H9 (cell line): ENCODE results near the gene PCNX4. TPM values are rescaled to one million over a fixed set of nuclear protein-coding genes. Genes with fewer than 3 reads are reported as not detected.

ENCODE experiments used
- DNase-seq: peaks from one replicate; pipeline ENCODE4 v3.0.0-alpha.2; 2017
- H2AFZ ChIP-seq: one replicate; pipeline ENCODE4 v1.6.1; 2013; ENCODE audit warnings: mild to moderate bottlenecking, low read length, control low read depth, moderate library complexity
- H2AK5ac ChIP-seq: 2 replicates; pipeline ENCODE4 v1.6.1; 2013; ENCODE audit warnings: low read length, control low read depth, mixed read lengths; ENCODE audit not compliant: insufficient read length
- H2BK120ac ChIP-seq: one replicate; pipeline ENCODE4 v1.6.1; 2013; ENCODE audit warnings: low read depth, mild to moderate bottlenecking, low read length, control low read depth, inconsistent platforms; ENCODE audit not compliant: poor library complexity, severe bottlenecking
- H2BK12ac ChIP-seq: 2 replicates; pipeline ENCODE4 v1.6.1; 2013; ENCODE audit warnings: low read length, control low read depth, mixed read lengths, low read depth; ENCODE audit not compliant: insufficient read length
- H2BK15ac ChIP-seq: 2 replicates; pipeline ENCODE4 v1.6.1; 2013; ENCODE audit warnings: low read depth, low read length, control low read depth
- H2BK20ac ChIP-seq: one replicate; pipeline ENCODE4 v1.6.1; 2013; ENCODE audit warnings: low read depth, mild to moderate bottlenecking, low read length, control low read depth, inconsistent platforms; ENCODE audit not compliant: poor library complexity, severe bottlenecking
- H2BK5ac ChIP-seq: 2 replicates; pipeline ENCODE4 v1.6.1; 2013; ENCODE audit warnings: low read length, control low read depth, mixed read lengths; ENCODE audit not compliant: insufficient read length
- H3K14ac ChIP-seq: 2 replicates; pipeline ENCODE4 v1.6.1; 2013; ENCODE audit warnings: low read length, control low read depth; ENCODE audit not compliant: insufficient read depth
- H3K18ac ChIP-seq: 2 replicates; pipeline ENCODE4 v1.6.1; 2013; ENCODE audit warnings: low read depth, mild to moderate bottlenecking, mixed read lengths, low read length, control low read depth; ENCODE audit not compliant: insufficient read length
- H3K23ac ChIP-seq: 2 replicates; pipeline ENCODE4 v1.6.1; 2013; ENCODE audit warnings: low read length, control low read depth, mixed read lengths, low read depth; ENCODE audit not compliant: insufficient read length
- H3K23me2 ChIP-seq: 2 replicates; pipeline ENCODE4 v1.6.1; 2013; ENCODE audit warnings: low read depth, mild to moderate bottlenecking, mixed read lengths, low read length, control low read depth; ENCODE audit not compliant: insufficient read length, poor library complexity, severe bottlenecking
- H3K27ac ChIP-seq: 2 replicates; pipeline ENCODE4 v1.5.1; 2013; ENCODE audit warnings: low read length, control low read depth, mixed read lengths, low read depth; ENCODE audit not compliant: insufficient read length
- H3K27me3 ChIP-seq: 2 replicates; pipeline ENCODE4 v1.6.1; 2013; ENCODE audit warnings: low read length, control low read depth, inconsistent platforms; ENCODE audit not compliant: insufficient read depth
- H3K4ac ChIP-seq: 2 replicates; pipeline ENCODE4 v1.6.1; 2013; ENCODE audit warnings: low read depth, mild to moderate bottlenecking, control low read depth, inconsistent platforms, low read length, moderate library complexity
- H3K4me1 ChIP-seq: 2 replicates; pipeline ENCODE4 v1.6.1; 2013; ENCODE audit warnings: low read length, control low read depth, inconsistent platforms; ENCODE audit not compliant: insufficient read depth
- H3K4me2 ChIP-seq: 2 replicates; pipeline ENCODE4 v1.6.1; 2013; ENCODE audit warnings: low read length, control low read depth, mixed read lengths; ENCODE audit not compliant: insufficient read length, insufficient read depth
- H3K56ac ChIP-seq: 2 replicates; pipeline ENCODE4 v1.6.1; 2013; ENCODE audit warnings: low read depth, mild to moderate bottlenecking, mixed read lengths, low read length, control low read depth; ENCODE audit not compliant: insufficient read length
- H3K79me1 ChIP-seq: 2 replicates; pipeline ENCODE4 v1.6.1; 2013; ENCODE audit warnings: low read depth, mild to moderate bottlenecking, moderate library complexity, low read length, control low read depth, inconsistent platforms; ENCODE audit not compliant: insufficient read depth, poor library complexity, severe bottlenecking
- H3K79me2 ChIP-seq: 2 replicates; pipeline ENCODE4 v1.6.1; 2013; ENCODE audit warnings: low read length, control low read depth, inconsistent platforms; ENCODE audit not compliant: insufficient read depth
- H3K9ac ChIP-seq: 2 replicates; pipeline ENCODE4 v1.6.1; 2013; ENCODE audit warnings: low read length, control low read depth, mixed read lengths; ENCODE audit not compliant: insufficient read length; ENCODE audit errors: extremely low read depth
- H3K9me3 ChIP-seq: one replicate; pipeline ENCODE4 v1.6.1; 2013; ENCODE audit warnings: low read depth, low read length, inconsistent platforms; ENCODE audit not compliant: control insufficient read depth
- H3T11ph ChIP-seq: one replicate; pipeline ENCODE4 v1.6.1; 2013; ENCODE audit warnings: mild to moderate bottlenecking, low read length, control low read depth, inconsistent platforms
- H4K20me1 ChIP-seq: one replicate; pipeline ENCODE4 v1.6.1; 2013; ENCODE audit not compliant: control insufficient read depth, insufficient read length, insufficient read depth
- H4K5ac ChIP-seq: 2 replicates; pipeline ENCODE4 v1.6.1; 2013; ENCODE audit warnings: low read depth, mild to moderate bottlenecking, mixed read lengths, low read length, control low read depth; ENCODE audit not compliant: insufficient read length
- H4K8ac ChIP-seq: replicated peaks from 2 replicates; pipeline ENCODE4 v1.6.1; 2013; ENCODE audit warnings: low read length, control low read depth, mixed read lengths, low read depth; ENCODE audit not compliant: insufficient read length
- H4K91ac ChIP-seq: 2 replicates; pipeline ENCODE4 v1.6.1; 2013; ENCODE audit warnings: low read depth, mild to moderate bottlenecking, moderate library complexity, mixed read lengths, low read length, control low read depth; ENCODE audit not compliant: insufficient read length
- H3K27ac Mint-ChIP-seq, 3 experiments: 2 replicates in 2 of 3; 3 replicates in 1 of 3; pipeline ENCODE4 v1.8.0; 2020 to 2021; ENCODE audit warnings: mixed read lengths in 3 of 3, mild to moderate bottlenecking in 1 of 3, moderate library complexity in 1 of 3
- H3K27me3 Mint-ChIP-seq: 2 replicates; pipeline ENCODE4 v1.8.0; 2021; ENCODE audit warnings: low read depth, mild to moderate bottlenecking, moderate library complexity, mixed read lengths
- H3K36me3 Mint-ChIP-seq, 3 experiments: 2 replicates in 2 of 3; 3 replicates in 1 of 3; pipeline ENCODE4 v1.8.0; 2020 to 2021; ENCODE audit warnings: low read depth in 3 of 3, mixed read lengths in 3 of 3; ENCODE audit not compliant: insufficient read depth in 1 of 3
- H3K4me1 Mint-ChIP-seq, 2 experiments: 2 replicates each; pipeline ENCODE4 v1.8.0; 2020; ENCODE audit warnings: mixed read lengths in 2 of 2
- H3K4me3 Mint-ChIP-seq, 2 experiments: 2 replicates in 1 of 2; 3 replicates in 1 of 2; pipeline ENCODE4 v1.8.0; 2020 to 2021; ENCODE audit warnings: mild to moderate bottlenecking in 2 of 2, mixed read lengths in 2 of 2, moderate library complexity in 1 of 2
- H3K9me3 Mint-ChIP-seq, 2 experiments: 2 replicates in 1 of 2; 3 replicates in 1 of 2; pipeline ENCODE4 v1.8.0; 2020; ENCODE audit warnings: mild to moderate bottlenecking in 2 of 2, mixed read lengths in 2 of 2, moderate library complexity in 1 of 2
- WGBS: extraction: QIAGEN DNeasy Blood & Tissue Kit; methylation state at CpG from one replicate; pipeline ENCODE4 v1.1.7; 2013; ENCODE audit warnings: missing lambda C conversion rate, low lambda C conversion rate, mixed read lengths; ENCODE audit not compliant: insufficient read length; ENCODE audit errors: extremely low coverage; 5-methylcytosine and 5-hydroxymethylcytosine counted together
- total RNA-seq: library from RNA; stranded (reverse); gene quantifications from 2 replicates; pipeline ENCODE4 v1.2.1, GENCODE V29; 2021
- TF ChIP-seq, protein P1 (sequence below): fragments of 200-600 bp; sonication (generic); conservative IDR thresholded peaks from 3 replicates; pipeline ENCODE4 v1.8.0; 2021; ENCODE audit warnings: antibody characterized with exemption, mild to moderate bottlenecking

PCNX4 gene
- total RNA-seq, 1 experiment from 2014 or later, result 40.0 TPM

DNA sequence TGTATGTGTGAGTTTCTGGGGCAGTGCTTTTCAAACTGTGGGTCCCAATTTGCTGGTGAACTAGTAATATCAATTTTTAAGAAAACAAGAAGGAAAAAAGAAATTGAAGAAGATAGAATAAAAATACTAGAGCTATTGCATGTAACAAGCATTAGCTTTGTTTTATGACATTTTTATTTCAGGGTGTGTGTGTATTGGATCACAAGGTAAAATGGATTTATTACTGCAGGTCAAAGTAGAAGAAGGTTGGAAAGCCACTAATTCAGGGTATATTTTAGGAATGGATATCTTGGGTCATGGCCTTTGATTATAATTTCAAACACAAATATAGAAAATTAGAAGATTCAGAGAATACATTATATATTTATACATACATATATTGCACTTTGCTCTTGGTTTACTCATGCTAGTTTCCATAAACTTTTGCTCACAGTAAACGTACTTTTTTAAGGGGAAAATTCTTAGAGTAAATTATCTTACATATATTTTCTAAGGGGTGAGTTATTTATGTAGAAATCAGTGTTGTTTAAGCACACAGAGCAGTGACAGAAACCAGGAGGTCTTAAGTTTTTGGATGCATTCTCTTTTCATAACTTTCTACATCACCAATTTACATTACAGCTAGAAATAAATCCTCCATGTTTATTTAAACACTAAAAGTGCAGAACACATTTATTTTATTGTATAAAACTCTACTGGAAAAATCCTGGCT is 122.8 kb downstream of the PCNX4 start:
- H4K20me1 ChIP-seq, result no peaks in the 10 kb centered on the region
- DNase-seq, result no peak
- no peaks in the 10 kb centered on the region for H3K27me3 ChIP-seq
- H3K79me2 ChIP-seq, result no peaks in the 10 kb centered on the region
- H2AFZ ChIP-seq, result no peak overlapping the region
- no peak overlapping the region for H3K56ac ChIP-seq
- no peak overlapping the region for H3K14ac ChIP-seq
- H4K8ac ChIP-seq, result no peak overlapping the region
- H3K27ac ChIP-seq, result no peak overlapping the region
- no peak overlapping the region for H3K23ac ChIP-seq
- Mint-ChIP-seq H3K36me3 (no peaks in the 10 kb centered on the region), H3K4me3 (no peak overlapping the region), H3K4me1 (peaks cover 14 to 18% of the 10 kb centered on the region in 2 experiments), H3K27ac (no peak overlapping the region), H3K27me3 (no peaks in the 10 kb centered on the region; the same call in 1 of the 2 replicates), H3K9me3 (no peaks in the 10 kb centered on the region)
- TF ChIP-seq, protein P1, sequence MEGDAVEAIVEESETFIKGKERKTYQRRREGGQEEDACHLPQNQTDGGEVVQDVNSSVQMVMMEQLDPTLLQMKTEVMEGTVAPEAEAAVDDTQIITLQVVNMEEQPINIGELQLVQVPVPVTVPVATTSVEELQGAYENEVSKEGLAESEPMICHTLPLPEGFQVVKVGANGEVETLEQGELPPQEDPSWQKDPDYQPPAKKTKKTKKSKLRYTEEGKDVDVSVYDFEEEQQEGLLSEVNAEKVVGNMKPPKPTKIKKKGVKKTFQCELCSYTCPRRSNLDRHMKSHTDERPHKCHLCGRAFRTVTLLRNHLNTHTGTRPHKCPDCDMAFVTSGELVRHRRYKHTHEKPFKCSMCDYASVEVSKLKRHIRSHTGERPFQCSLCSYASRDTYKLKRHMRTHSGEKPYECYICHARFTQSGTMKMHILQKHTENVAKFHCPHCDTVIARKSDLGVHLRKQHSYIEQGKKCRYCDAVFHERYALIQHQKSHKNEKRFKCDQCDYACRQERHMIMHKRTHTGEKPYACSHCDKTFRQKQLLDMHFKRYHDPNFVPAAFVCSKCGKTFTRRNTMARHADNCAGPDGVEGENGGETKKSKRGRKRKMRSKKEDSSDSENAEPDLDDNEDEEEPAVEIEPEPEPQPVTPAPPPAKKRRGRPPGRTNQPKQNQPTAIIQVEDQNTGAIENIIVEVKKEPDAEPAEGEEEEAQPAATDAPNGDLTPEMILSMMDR, result no peak
- H3K4ac ChIP-seq, result no peak overlapping the region
- H2BK12ac ChIP-seq, result no peak overlapping the region
- no peak overlapping the region for H2BK120ac ChIP-seq
- H4K91ac ChIP-seq, result no peak overlapping the region
- no peak overlapping the region for H2BK15ac ChIP-seq
- no peak overlapping the region for H2AK5ac ChIP-seq
- H3K18ac ChIP-seq, result no peak overlapping the region
- H3K9me3 ChIP-seq, result no peaks in the 10 kb centered on the region
- no peak overlapping the region for H3K9ac ChIP-seq
- H3T11ph ChIP-seq, result no peak overlapping the region
- H2BK20ac ChIP-seq, result no peak overlapping the region
- no peaks in the 10 kb centered on the region for H3K79me1 ChIP-seq
- H2BK5ac ChIP-seq, result no peak overlapping the region
- no CpG with 5 or more reads among the region's 1 CpG for WGBS
- no peak overlapping the region for H4K5ac ChIP-seq
- H3K4me1 ChIP-seq, result peaks cover 9% of the 10 kb centered on the region; the same call in 1 of the 2 replicates
- no peaks in the 10 kb centered on the region for H3K23me2 ChIP-seq
- H3K4me2 ChIP-seq, result no peak overlapping the region
